ENCODE measurements around the gene PHACTR2. TPM values are rescaled to one million over a fixed set of nuclear protein-coding genes. Genes with fewer than 3 reads are reported as not detected.
"Not testable (repeated sequence)": the region's sequence is repeated elsewhere in the genome, so short reads cannot be mapped to it uniquely, and the experiment has no call there.

Gene PHACTR2
- total RNA-seq, 1 experiment from 2014 or later, result 27.6 TPM

- RAD21 ChIA-PET (ENCODE audit: low non-redundant PET in 1 of 2, low total read pairs in 2 of 2, uncharacterized antibody in 2 of 2, unreplicated experiment in 2 of 2), result no interaction called here
- H3K79me2 ChIP-seq (ENCODE audit: insufficient read depth, low read length), result peaks cover 70% of the 10 kb centered on the region
These were observed 167.3 kb downstream of the PHACTR2 start for GRCh38 chr6:143845033-143845432.

GRCh38 chr6:143851706-143852105, 173.9 kb downstream of the PHACTR2 start:
- peaks cover 97% of the 10 kb centered on the region for H3K79me2 ChIP-seq (ENCODE audit: insufficient read depth, low read length)
- BruUV-seq (replicated peaks); RAD21 ChIA-PET (ENCODE audit: low non-redundant PET in 1 of 2, low total read pairs in 2 of 2, uncharacterized antibody in 2 of 2, unreplicated experiment in 2 of 2); H3K27me3 ChIP-seq (ENCODE audit: insufficient read depth, low read length); POLR2A ChIA-PET; H3K27ac ChIP-seq (ENCODE audit: low read depth, low read length); H4K20me1 ChIP-seq (ENCODE audit: insufficient read depth); H3K4me3 ChIP-seq (replicated peaks in 1 of 2; ENCODE audit: low read depth in 1 of 2, low read length in 2 of 2); H3K9ac ChIP-seq (ENCODE audit: low read length); DNase-seq (ENCODE audit: low read depth, low spot score); H3K9me3 ChIP-seq (ENCODE audit: control insufficient read depth in 1 of 2, insufficient read depth in 1 of 2, low read depth in 1 of 2, low read length in 2 of 2); CTCF ChIA-PET; H3K4me1 ChIP-seq (ENCODE audit: control insufficient read depth in 1 of 2, insufficient read depth in 2 of 2, low read length in 2 of 2); H3K4me2 ChIP-seq (ENCODE audit: low read length); H3K9me2 ChIP-seq (ENCODE audit: insufficient read depth); ATAC-seq; intact Hi-C loops (cut with micrococcal nuclease); H2AFZ ChIP-seq (ENCODE audit: low read depth, low read length, poor library complexity, severe bottlenecking): not testable (repeated sequence)
- peaks cover 43 to 73% of the 10 kb centered on the region in 2 experiments for H3K36me3 ChIP-seq (ENCODE audit: control insufficient read depth in 1 of 2, insufficient read depth in 2 of 2, low read length in 2 of 2)

More at GRCh38 chr6:143845033-143845432, 167.3 kb downstream of the PHACTR2 start:
- Histone ChIP-seq H4K20me1 (ENCODE audit: insufficient read depth) (no peaks in the 10 kb centered on the region; the same call in 1 of the 2 replicates), H3K9me3 (ENCODE audit: control insufficient read depth in 1 of 2, insufficient read depth in 1 of 2, low read depth in 1 of 2, low read length in 2 of 2) (no peaks in the 10 kb centered on the region), H3K4me3 (replicated peaks in 1 of 2; ENCODE audit: low read depth in 1 of 2, low read length in 2 of 2) (no peak overlapping the region), H3K36me3 (ENCODE audit: control insufficient read depth in 1 of 2, insufficient read depth in 2 of 2, low read length in 2 of 2) (peaks cover 44 to 53% of the 10 kb centered on the region in 2 experiments), H3K4me2 (ENCODE audit: low read length) (peak overlapping the region; percentile 80; the same call in 1 of the 2 replicates), H2AFZ (ENCODE audit: low read depth, low read length, poor library complexity, severe bottlenecking) (no peak overlapping the region), H3K27me3 (ENCODE audit: insufficient read depth, low read length) (no peaks in the 10 kb centered on the region), H3K9me2 (ENCODE audit: insufficient read depth) (no peaks in the 10 kb centered on the region), H3K27ac (ENCODE audit: low read depth, low read length) (no peak overlapping the region), H3K9ac (ENCODE audit: low read length) (no peak overlapping the region), H3K4me1 (ENCODE audit: control insufficient read depth in 1 of 2, insufficient read depth in 2 of 2, low read length in 2 of 2) (peaks cover 4 to 11% of the 10 kb centered on the region in 2 experiments; a peak in 3 of 4 replicates)
- ChIA-PET CTCF (no interaction called here), POLR2A (no interaction called here)
- intact Hi-C loops (cut with micrococcal nuclease), result no loop called here
- ATAC-seq (no peak), DNase-seq (ENCODE audit: low read depth, low spot score) (no peak)
- BruUV-seq (replicated peaks), result no TSS peak
- no peak for TF ChIP-seq ATF3 (IDR thresholded peaks at IDR 0.05)

GRCh38 chr6:143855057-143855456, 177.3 kb downstream of the PHACTR2 start:
- POLR2A ChIA-PET, result not testable (repeated sequence)

GRCh38 chr6:143856762-143857161, 179.0 kb downstream of the PHACTR2 start:
- H3K27ac ChIP-seq (ENCODE audit: low read depth, low read length); intact Hi-C loops (cut with micrococcal nuclease); CTCF ChIA-PET; H3K4me2 ChIP-seq (ENCODE audit: low read length); DNase-seq (ENCODE audit: low read depth, low spot score); H3K4me1 ChIP-seq (ENCODE audit: control insufficient read depth in 1 of 2, insufficient read depth in 2 of 2, low read length in 2 of 2); H4K20me1 ChIP-seq (ENCODE audit: insufficient read depth); RAD21 ChIA-PET (ENCODE audit: low non-redundant PET in 1 of 2, low total read pairs in 2 of 2, uncharacterized antibody in 2 of 2, unreplicated experiment in 2 of 2); ATAC-seq; POLR2A ChIA-PET; H3K4me3 ChIP-seq (replicated peaks in 1 of 2; ENCODE audit: low read depth in 1 of 2, low read length in 2 of 2); H3K27me3 ChIP-seq (ENCODE audit: insufficient read depth, low read length); H3K9ac ChIP-seq (ENCODE audit: low read length); H2AFZ ChIP-seq (ENCODE audit: low read depth, low read length, poor library complexity, severe bottlenecking); BruUV-seq (replicated peaks); H3K9me2 ChIP-seq (ENCODE audit: insufficient read depth); H3K9me3 ChIP-seq (ENCODE audit: control insufficient read depth in 1 of 2, insufficient read depth in 1 of 2, low read depth in 1 of 2, low read length in 2 of 2): not testable (repeated sequence)
- peaks cover 42 to 53% of the 10 kb centered on the region in 2 experiments; a peak in 3 of 4 replicates for H3K36me3 ChIP-seq (ENCODE audit: control insufficient read depth in 1 of 2, insufficient read depth in 2 of 2, low read length in 2 of 2)
- H3K79me2 ChIP-seq (ENCODE audit: insufficient read depth, low read length), result peaks cover 61% of the 10 kb centered on the region

More at GRCh38 chr6:143855057-143855456, 177.3 kb downstream of the PHACTR2 start:
- DNase-seq (ENCODE audit: low read depth, low spot score); H3K4me2 ChIP-seq (ENCODE audit: low read length); H3K9me2 ChIP-seq (ENCODE audit: insufficient read depth); H3K9ac ChIP-seq (ENCODE audit: low read length); CTCF ChIA-PET; BruUV-seq (replicated peaks); H3K4me1 ChIP-seq (ENCODE audit: control insufficient read depth in 1 of 2, insufficient read depth in 2 of 2, low read length in 2 of 2); H3K4me3 ChIP-seq (replicated peaks in 1 of 2; ENCODE audit: low read depth in 1 of 2, low read length in 2 of 2); H4K20me1 ChIP-seq (ENCODE audit: insufficient read depth); RAD21 ChIA-PET (ENCODE audit: low non-redundant PET in 1 of 2, low total read pairs in 2 of 2, uncharacterized antibody in 2 of 2, unreplicated experiment in 2 of 2); intact Hi-C loops (cut with micrococcal nuclease); H3K27me3 ChIP-seq (ENCODE audit: insufficient read depth, low read length); H2AFZ ChIP-seq (ENCODE audit: low read depth, low read length, poor library complexity, severe bottlenecking); ATAC-seq; H3K27ac ChIP-seq (ENCODE audit: low read depth, low read length); H3K9me3 ChIP-seq (ENCODE audit: control insufficient read depth in 1 of 2, insufficient read depth in 1 of 2, low read depth in 1 of 2, low read length in 2 of 2): not testable (repeated sequence)
- peaks cover 45 to 57% of the 10 kb centered on the region in 2 experiments; a peak in 3 of 4 replicates for H3K36me3 ChIP-seq (ENCODE audit: control insufficient read depth in 1 of 2, insufficient read depth in 2 of 2, low read length in 2 of 2)
- H3K79me2 ChIP-seq (ENCODE audit: insufficient read depth, low read length), result peaks cover 78% of the 10 kb centered on the region
